ENCODE measurements around the gene IP6K3.

Gene IP6K3

DNA sequence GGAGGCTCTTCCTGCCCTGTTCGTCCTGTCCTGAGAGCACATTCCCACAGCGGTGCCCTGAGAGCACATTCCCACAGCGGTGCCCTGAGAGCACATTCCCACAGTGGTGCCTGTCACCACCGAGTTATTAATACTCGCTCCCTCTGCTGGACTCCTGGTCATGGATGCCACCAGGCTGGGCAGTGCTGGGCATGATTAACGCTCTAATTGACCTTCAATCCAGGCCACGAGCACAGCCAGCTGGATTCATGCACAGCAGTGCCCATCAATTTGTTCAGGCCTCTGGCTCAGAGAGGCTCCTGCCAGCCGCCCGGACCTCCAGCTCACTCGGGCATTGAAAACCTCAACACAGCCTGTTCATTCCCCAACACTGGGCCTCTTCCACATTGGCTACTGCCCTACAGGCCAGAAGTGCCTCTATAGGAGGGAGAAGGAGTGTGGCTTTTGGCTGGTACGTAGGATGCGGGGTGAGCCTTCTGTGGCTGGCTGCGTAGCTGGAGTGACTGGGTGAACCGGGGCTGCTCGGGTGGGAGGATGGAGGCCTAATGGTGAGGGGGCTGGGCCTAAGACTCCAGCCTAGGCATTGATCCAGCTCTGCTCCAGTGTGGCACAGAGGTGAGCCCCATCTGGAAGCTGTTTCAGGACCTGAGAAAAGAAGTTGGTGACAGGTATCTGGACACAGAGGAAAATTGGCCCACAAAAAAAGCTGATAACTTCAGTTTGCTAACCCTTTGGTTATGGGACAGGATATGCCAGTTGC is 9.3 kb downstream of the IP6K3 start:
- H3K27ac ChIP-seq (replicated peaks) = no peak overlapping the region

DNA sequence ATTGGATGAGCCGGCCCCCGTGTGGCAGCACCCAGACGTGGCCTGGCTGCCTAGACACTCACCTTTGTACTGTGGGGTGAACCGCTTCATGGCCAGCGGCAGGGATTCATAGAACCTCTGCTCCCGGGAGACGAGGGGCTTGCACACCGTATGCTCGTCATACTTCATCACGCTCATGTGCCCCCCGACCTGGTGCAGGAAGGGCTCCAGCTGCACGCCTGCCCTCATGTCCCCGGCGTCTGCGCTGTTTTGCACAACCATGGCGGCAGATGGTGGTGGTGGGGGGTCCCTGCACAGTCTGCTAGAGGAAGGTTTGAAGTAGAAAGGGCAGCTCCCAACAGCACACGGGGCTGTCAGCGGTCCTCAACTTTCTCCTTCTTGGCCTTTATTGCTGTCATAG is 11.5 kb downstream of the IP6K3 start:
- no peak for DNase-seq (ENCODE audit: low read depth in 1 of 2, low spot score in 1 of 2)
- TF ChIP-seq, protein P1, sequence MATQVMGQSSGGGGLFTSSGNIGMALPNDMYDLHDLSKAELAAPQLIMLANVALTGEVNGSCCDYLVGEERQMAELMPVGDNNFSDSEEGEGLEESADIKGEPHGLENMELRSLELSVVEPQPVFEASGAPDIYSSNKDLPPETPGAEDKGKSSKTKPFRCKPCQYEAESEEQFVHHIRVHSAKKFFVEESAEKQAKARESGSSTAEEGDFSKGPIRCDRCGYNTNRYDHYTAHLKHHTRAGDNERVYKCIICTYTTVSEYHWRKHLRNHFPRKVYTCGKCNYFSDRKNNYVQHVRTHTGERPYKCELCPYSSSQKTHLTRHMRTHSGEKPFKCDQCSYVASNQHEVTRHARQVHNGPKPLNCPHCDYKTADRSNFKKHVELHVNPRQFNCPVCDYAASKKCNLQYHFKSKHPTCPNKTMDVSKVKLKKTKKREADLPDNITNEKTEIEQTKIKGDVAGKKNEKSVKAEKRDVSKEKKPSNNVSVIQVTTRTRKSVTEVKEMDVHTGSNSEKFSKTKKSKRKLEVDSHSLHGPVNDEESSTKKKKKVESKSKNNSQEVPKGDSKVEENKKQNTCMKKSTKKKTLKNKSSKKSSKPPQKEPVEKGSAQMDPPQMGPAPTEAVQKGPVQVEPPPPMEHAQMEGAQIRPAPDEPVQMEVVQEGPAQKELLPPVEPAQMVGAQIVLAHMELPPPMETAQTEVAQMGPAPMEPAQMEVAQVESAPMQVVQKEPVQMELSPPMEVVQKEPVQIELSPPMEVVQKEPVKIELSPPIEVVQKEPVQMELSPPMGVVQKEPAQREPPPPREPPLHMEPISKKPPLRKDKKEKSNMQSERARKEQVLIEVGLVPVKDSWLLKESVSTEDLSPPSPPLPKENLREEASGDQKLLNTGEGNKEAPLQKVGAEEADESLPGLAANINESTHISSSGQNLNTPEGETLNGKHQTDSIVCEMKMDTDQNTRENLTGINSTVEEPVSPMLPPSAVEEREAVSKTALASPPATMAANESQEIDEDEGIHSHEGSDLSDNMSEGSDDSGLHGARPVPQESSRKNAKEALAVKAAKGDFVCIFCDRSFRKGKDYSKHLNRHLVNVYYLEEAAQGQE (IDR thresholded peaks at IDR 0.05; ENCODE audit: insufficient replicate concordance, low read depth) = no peak
- TF ChIP-seq POLR2AphosphoS5 (IDR thresholded peaks at IDR 0.05; ENCODE audit: low read depth) (no peak), GABPA (IDR thresholded peaks at IDR 0.05; ENCODE audit: low read depth) (no peak), SPI1 (IDR thresholded peaks at IDR 0.05; ENCODE audit: borderline replicate concordance, low read depth) (no peak)
- TF ChIP-seq, protein P2, sequence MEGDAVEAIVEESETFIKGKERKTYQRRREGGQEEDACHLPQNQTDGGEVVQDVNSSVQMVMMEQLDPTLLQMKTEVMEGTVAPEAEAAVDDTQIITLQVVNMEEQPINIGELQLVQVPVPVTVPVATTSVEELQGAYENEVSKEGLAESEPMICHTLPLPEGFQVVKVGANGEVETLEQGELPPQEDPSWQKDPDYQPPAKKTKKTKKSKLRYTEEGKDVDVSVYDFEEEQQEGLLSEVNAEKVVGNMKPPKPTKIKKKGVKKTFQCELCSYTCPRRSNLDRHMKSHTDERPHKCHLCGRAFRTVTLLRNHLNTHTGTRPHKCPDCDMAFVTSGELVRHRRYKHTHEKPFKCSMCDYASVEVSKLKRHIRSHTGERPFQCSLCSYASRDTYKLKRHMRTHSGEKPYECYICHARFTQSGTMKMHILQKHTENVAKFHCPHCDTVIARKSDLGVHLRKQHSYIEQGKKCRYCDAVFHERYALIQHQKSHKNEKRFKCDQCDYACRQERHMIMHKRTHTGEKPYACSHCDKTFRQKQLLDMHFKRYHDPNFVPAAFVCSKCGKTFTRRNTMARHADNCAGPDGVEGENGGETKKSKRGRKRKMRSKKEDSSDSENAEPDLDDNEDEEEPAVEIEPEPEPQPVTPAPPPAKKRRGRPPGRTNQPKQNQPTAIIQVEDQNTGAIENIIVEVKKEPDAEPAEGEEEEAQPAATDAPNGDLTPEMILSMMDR (IDR thresholded peaks at IDR 0.05; ENCODE audit: insufficient read depth, low read length) = no peak
- Histone ChIP-seq H3K27ac (replicated peaks) (no peak overlapping the region), H3K4me3 (replicated peaks; ENCODE audit: insufficient read depth, low read length) (no peak overlapping the region), H3K27me3 (ENCODE audit: insufficient read depth, poor library complexity, severe bottlenecking) (no peaks in the 10 kb centered on the region)

More for the DNA sequence above, 9.3 kb downstream of the IP6K3 start:
- Histone ChIP-seq H3K4me3 (replicated peaks; ENCODE audit: insufficient read depth, low read length) (no peak overlapping the region), H3K27me3 (ENCODE audit: insufficient read depth, poor library complexity, severe bottlenecking) (peaks cover 1% of the 10 kb centered on the region)
- DNase-seq (ENCODE audit: low read depth in 1 of 2, low spot score in 1 of 2) = no peak
- no peak for TF ChIP-seq POLR2AphosphoS5 (IDR thresholded peaks at IDR 0.05; ENCODE audit: low read depth)

DNA sequence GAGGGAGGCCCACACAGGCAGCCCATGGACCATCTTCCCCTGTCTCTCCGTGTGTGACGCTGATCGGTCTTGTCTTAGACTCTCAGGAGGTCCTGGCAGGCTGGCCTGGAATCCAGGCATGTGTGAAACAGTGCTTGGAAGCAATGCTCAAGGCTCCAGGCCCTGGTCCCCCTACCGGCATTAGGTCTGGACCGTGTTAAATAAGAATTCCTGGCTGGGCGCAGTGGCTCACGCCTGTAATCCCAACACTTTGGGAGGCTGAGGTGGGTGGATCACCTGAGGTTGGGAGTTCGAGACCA is 13.0 kb downstream of the IP6K3 start:
- no peaks in the 10 kb centered on the region for H3K27me3 ChIP-seq (ENCODE audit: insufficient read depth, poor library complexity, severe bottlenecking)
- no peak overlapping the region for H3K27ac ChIP-seq (replicated peaks)
- H3K4me3 ChIP-seq (replicated peaks; ENCODE audit: insufficient read depth, low read length) = no peak overlapping the region
- no peak for DNase-seq (ENCODE audit: low read depth in 1 of 2, low spot score in 1 of 2)
- no peak for TF ChIP-seq POLR2AphosphoS5 (IDR thresholded peaks at IDR 0.05; ENCODE audit: low read depth)
- no peak for TF ChIP-seq SPI1 (IDR thresholded peaks at IDR 0.05; ENCODE audit: borderline replicate concordance, low read depth)
- no peak for TF ChIP-seq GABPA (IDR thresholded peaks at IDR 0.05; ENCODE audit: low read depth)
- TF ChIP-seq, protein P2 (IDR thresholded peaks at IDR 0.05; ENCODE audit: insufficient read depth, low read length) = no peak

DNA sequence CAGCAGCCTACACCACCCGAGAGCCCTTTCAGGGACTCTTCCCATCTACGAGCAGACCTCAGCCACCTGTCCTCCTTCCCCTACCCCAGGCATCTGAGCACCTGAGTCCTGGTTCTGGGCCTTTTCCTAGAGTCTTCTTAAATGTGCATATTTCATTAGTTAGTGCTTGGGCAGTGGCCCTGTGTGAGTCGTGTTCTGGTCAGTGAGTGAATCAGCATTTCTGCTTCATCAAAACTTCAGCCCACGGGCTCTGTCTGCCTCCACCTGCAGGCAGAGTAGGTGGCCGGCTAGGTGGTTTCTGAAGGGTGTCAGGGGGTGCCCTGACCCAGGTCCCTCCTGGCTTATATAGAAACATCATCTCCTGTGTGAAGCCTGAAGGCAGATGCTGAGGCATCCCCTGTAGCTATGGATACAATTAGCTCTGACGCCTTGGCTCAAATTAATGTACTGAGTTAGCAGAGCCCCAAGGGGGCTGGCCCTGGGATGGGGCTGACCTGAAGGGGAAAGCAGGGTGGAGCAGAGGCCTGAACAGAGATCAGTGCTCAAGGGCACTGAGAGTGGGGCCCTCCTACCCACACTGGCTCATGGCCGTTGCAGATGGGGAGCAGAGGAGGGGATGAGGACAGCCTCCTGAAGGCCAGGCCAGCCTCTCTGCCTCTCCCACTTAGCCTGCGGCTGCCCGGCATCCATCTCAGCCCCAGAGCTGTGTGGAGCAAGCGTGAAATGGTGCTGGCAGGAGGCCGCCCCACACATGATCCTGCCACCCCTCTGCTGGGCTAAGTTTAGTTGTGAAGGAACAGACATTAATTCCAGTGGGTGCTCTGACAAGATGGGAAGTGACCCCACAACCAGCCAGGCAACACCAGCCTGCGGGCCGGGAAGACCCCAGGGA is 13.6 kb downstream of the IP6K3 start:
- no peak overlapping the region for H3K27ac ChIP-seq (replicated peaks)
- H3K27me3 ChIP-seq (ENCODE audit: insufficient read depth, poor library complexity, severe bottlenecking) = no peaks in the 10 kb centered on the region
- no peak overlapping the region for H3K4me3 ChIP-seq (replicated peaks; ENCODE audit: insufficient read depth, low read length)
- TF ChIP-seq POLR2AphosphoS5 (IDR thresholded peaks at IDR 0.05; ENCODE audit: low read depth) = no peak
- TF ChIP-seq, protein P1 (IDR thresholded peaks at IDR 0.05; ENCODE audit: insufficient replicate concordance, low read depth) = no peak
- TF ChIP-seq SPI1 (IDR thresholded peaks at IDR 0.05; ENCODE audit: borderline replicate concordance, low read depth) = no peak
- TF ChIP-seq, protein P2 (IDR thresholded peaks at IDR 0.05; ENCODE audit: insufficient read depth, low read length) = no peak
- no peak for TF ChIP-seq GABPA (IDR thresholded peaks at IDR 0.05; ENCODE audit: low read depth)
- no peak for DNase-seq (ENCODE audit: low read depth in 1 of 2, low spot score in 1 of 2)

Measured in HL-60 (cell line).